ENCODE results near the gene AUTS2. TPM values are rescaled to one million over a fixed set of nuclear protein-coding genes. Genes with fewer than 3 reads are reported as not detected.
A peak's percentile ranks its signal among the peaks of the same experiment; 100 is the strongest.

Gene AUTS2
- total and polyA plus RNA-seq, 2 experiments from 2014 or later, result 32.0 to 91.0 TPM

GRCh38 chr7:70590126-70590854 is 992.0 kb downstream of the AUTS2 start:
- Histone ChIP-seq H3K4me3 (no peak overlapping the region), H3F3A (replicated peaks; ENCODE audit: low read depth) (no peaks in the 10 kb centered on the region), H3K9me2 (ENCODE audit: insufficient read depth) (no peaks in the 10 kb centered on the region), H2AFZ (no peak overlapping the region), H3K27ac (ENCODE audit: low read depth) (no peak overlapping the region), H3K4me2 (no peak overlapping the region), H3K4me1 (ENCODE audit: insufficient read depth) (peaks cover 14% of the 10 kb centered on the region), H4K20me1 (replicated peaks; ENCODE audit: insufficient read depth) (no peaks in the 10 kb centered on the region; the same call in 1 of the 2 replicates), H3K27me3 (ENCODE audit: insufficient read depth) (peaks cover 20% of the 10 kb centered on the region), H3K79me2 (replicated peaks; ENCODE audit: insufficient read depth) (no peaks in the 10 kb centered on the region), H3K36me3 (ENCODE audit: insufficient read depth) (no peaks in the 10 kb centered on the region)
- ATAC-seq (no peak), DNase-seq (ENCODE audit: low spot score) (no peak)
- no peaks in the 10 kb centered on the region for H3K9me3 Mint-ChIP-seq
- no peak overlapping the region for H3K4me3 Mint-ChIP-seq
- H3K27ac Mint-ChIP-seq, result 0 out of 2 replicates have a peak overlapping the region, but pooled peaks have one; percentile 76
- H3K4me1 Mint-ChIP-seq, result peaks cover 44% of the 10 kb centered on the region
- TF ChIP-seq NANOG (IDR thresholded peaks at IDR 0.05; ENCODE audit: borderline replicate concordance), result no peak
- TF ChIP-seq EZH2 (IDR thresholded peaks at IDR 0.05; ENCODE audit: low read depth, unreplicated experiment), result no peak
- no peak for TF ChIP-seq REST (IDR thresholded peaks at IDR 0.05; ENCODE audit: unreplicated experiment)
- no peak for TF ChIP-seq ZNF331 (CRISPR knock-in tag; IDR thresholded peaks at IDR 0.05; ENCODE audit: low read depth)
- no peak for TF ChIP-seq ETS1 (IDR thresholded peaks at IDR 0.05)
- TF ChIP-seq JUNB (IDR thresholded peaks at IDR 0.05; ENCODE audit: unreplicated experiment), result no peak
- TF ChIP-seq POLR2AphosphoS5 (IDR thresholded peaks at IDR 0.05; ENCODE audit: low read depth), result no peak
- TF ChIP-seq CTCF (conservative IDR thresholded peaks at IDR 0.05; ENCODE audit: low read depth in 2 of 2), result no peak
- TF ChIP-seq ZNF114 (CRISPR knock-in tag; IDR thresholded peaks at IDR 0.05), result no peak
- TF ChIP-seq CREB1 (CRISPR knock-in tag; IDR thresholded peaks at IDR 0.05; ENCODE audit: low read depth), result no peak
- no peak for TF ChIP-seq EZH2phosphoT487 (IDR thresholded peaks at IDR 0.05; ENCODE audit: unreplicated experiment)
- no peak for TF ChIP-seq STAT1 (IDR thresholded peaks at IDR 0.05; ENCODE audit: unreplicated experiment)
- TF ChIP-seq, protein P1, sequence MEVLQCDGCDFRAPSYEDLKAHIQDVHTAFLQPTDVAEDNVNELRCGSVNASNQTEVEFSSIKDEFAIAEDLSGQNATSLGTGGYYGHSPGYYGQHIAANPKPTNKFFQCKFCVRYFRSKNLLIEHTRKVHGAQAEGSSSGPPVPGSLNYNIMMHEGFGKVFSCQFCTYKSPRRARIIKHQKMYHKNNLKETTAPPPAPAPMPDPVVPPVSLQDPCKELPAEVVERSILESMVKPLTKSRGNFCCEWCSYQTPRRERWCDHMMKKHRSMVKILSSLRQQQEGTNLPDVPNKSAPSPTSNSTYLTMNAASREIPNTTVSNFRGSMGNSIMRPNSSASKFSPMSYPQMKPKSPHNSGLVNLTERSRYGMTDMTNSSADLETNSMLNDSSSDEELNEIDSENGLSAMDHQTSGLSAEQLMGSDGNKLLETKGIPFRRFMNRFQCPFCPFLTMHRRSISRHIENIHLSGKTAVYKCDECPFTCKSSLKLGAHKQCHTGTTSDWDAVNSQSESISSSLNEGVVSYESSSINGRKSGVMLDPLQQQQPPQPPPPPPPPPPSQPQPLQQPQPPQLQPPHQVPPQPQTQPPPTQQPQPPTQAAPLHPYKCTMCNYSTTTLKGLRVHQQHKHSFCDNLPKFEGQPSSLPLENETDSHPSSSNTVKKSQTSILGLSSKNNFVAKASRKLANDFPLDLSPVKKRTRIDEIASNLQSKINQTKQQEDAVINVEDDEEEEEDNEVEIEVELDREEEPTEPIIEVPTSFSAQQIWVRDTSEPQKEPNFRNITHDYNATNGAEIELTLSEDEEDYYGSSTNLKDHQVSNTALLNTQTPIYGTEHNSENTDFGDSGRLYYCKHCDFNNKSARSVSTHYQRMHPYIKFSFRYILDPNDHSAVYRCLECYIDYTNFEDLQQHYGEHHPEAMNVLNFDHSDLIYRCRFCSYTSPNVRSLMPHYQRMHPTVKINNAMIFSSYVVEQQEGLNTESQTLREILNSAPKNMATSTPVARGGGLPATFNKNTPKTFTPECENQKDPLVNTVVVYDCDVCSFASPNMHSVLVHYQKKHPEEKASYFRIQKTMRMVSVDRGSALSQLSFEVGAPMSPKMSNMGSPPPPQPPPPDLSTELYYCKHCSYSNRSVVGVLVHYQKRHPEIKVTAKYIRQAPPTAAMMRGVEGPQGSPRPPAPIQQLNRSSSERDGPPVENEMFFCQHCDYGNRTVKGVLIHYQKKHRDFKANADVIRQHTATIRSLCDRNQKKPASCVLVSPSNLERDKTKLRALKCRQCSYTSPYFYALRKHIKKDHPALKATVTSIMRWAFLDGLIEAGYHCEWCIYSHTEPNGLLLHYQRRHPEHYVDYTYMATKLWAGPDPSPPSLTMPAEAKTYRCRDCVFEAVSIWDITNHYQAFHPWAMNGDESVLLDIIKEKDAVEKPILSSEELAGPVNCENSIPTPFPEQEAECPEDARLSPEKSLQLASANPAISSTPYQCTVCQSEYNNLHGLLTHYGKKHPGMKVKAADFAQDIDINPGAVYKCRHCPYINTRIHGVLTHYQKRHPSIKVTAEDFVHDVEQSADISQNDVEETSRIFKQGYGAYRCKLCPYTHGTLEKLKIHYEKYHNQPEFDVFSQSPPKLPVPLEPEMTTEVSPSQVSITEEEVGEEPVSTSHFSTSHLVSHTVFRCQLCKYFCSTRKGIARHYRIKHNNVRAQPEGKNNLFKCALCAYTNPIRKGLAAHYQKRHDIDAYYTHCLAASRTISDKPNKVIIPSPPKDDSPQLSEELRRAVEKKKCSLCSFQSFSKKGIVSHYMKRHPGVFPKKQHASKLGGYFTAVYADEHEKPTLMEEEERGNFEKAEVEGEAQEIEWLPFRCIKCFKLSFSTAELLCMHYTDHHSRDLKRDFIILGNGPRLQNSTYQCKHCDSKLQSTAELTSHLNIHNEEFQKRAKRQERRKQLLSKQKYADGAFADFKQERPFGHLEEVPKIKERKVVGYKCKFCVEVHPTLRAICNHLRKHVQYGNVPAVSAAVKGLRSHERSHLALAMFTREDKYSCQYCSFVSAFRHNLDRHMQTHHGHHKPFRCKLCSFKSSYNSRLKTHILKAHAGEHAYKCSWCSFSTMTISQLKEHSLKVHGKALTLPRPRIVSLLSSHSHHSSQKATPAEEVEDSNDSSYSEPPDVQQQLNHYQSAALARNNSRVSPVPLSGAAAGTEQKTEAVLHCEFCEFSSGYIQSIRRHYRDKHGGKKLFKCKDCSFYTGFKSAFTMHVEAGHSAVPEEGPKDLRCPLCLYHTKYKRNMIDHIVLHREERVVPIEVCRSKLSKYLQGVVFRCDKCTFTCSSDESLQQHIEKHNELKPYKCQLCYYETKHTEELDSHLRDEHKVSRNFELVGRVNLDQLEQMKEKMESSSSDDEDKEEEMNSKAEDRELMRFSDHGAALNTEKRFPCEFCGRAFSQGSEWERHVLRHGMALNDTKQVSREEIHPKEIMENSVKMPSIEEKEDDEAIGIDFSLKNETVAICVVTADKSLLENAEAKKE (CRISPR knock-in tag; IDR thresholded peaks at IDR 0.05), result no peak
- H3K36me3 Mint-ChIP-seq (ENCODE audit: low read depth), result no peaks in the 10 kb centered on the region
- H3K27me3 Mint-ChIP-seq (ENCODE audit: insufficient read depth, low read depth, poor library complexity), result peaks cover 20% of the 10 kb centered on the region

All from GM23338 (cell line).